ENCODE data around the gene DCTN4.

- TF ChIP-seq EZH2 (IDR thresholded peaks at IDR 0.05; ENCODE audit: borderline replicate concordance, low read depth, low read length, poor library complexity, severe bottlenecking) (no peak), CTCF (conservative IDR thresholded peaks at IDR 0.05; ENCODE audit: low read depth, low read length) (no peak)
Observed at GRCh38 chr5:150766251-150766650, 7.4 kb upstream of the DCTN4 start.

All from A673 (cell line).